Stimulated activated CD4-positive, alpha-beta T cell treated with anti-CD3 and anti-CD28 coated beads, TNF-alpha, amount 100 ng/mL, for 48 hours (primary cell): Measurements from ENCODE around the gene CHRND.

Experiments used
- DNase-seq, 3 donors: peaks; one replicate each; pipeline ENCODE4 v3.0.0-alpha.2; 2020; ENCODE audit warnings: low read depth in 3 of 3

The CHRND gene

DNA sequence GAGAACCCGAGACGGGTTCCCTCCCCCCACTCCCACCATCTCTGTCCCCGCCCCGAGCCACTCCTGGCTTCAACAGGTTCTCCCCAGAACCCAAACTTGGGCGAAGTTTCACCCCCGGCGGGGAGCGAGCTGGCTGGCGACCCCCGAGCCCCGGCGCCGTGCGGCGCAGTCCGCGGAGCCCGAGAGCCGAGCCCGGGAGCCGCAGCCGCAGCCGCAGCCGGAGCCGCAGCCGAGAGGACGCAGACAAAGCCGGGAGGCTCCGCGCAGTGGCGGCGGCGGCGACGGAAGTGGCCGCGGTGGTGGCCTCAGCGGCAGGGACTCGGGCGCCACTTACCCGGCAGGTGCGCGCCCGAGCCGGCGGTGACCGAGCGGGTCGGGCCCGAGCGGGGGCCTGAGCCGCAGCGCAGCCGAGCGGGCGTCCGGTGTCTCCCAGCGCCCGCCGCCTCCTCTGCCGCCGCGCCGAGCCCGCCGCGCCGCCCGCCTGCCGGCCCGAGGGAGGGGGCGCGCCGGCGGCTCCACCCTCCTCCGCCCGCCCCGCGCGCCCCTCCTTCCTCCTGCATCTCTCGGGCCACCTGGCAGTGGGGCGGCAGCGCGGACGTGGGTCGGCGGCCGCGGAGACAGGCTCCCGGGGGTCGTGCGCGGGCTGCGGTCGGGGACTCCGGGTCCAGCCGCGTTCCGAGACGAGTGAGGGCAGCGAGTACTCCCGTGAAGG lies 38.4 kb upstream of the CHRND start, which contains the start of gene ECEL1:
Gene ECEL1 (minus strand): TSS at position 450 of the 712 bp plus-strand sequence. CDS start 1,181 bp downstream, outside the sequence.
- DNase-seq: no peak

DNA sequence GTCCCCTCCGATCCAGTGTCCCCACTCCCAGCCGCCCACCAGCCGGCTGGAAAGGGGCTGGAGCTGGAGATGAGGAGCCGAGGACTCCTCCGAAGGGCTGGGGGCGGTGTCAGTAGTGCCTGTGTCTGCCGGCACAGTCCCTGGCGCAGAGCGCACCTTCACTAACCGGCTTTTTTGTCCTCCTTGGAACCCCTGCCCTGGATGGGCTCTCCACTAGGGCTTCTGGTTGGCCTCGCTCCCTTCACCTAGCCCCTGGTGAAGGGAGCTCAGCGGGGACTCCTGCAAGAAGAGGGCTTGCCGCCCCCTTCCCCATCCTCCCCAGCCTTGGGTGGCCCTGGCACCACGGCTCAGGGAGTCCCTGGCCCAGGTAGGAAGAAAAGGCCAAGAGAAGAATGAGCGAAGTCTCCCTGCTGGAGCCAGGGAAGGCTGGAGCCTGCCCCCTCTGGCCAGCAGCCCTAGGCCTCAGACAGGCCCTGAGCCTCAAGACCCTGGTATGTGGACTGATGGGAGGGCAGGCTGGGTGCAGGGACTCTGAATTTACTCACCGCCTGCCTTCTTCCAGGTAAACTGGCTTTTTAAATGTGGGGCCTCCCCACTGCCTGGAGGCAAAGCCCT lies 37.8 kb upstream of the CHRND start:
- no peak for DNase-seq

GRCh38 chr2:232488721-232489300 lies 37.1 kb upstream of the CHRND start:
- DNase-seq: no peak

DNA sequence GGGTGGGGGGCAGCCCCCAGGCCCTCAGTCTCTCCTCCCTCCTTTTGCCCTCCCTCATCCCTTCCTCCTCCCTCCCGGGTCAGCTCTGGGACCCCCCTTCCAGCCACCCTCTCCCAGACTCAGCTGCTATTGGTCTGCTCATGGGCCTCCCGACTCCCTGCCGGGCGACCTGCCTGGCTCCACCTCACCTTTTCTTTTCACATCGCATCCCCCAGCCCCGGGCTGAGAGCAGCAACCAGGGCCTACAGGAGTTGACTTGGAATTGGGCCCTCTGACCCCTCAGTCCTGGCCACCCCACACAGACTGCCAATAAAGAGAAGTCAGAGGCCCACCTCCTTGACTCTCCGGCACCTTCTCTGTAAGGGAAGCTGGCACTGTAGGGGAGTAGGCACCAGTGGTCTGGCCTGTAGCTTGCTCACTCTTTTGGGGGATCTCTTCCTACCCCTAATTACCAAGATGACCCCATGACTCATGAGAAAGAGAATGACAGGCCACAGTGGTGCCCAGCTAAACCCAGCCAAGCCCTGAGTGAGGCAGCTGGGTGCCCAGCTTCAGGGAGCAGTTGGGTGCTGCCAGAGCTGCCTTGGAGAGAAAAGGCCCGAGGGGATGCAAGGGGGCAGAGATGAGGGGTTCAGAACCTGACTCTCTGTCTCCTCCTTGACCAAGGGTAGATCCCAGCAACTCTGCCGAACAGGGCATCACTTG lies 36.3 kb upstream of the CHRND start:
- DNase-seq: no peak

GRCh38 chr2:232490221-232491138 lies 35.5 kb upstream of the CHRND start:
- no peak for DNase-seq

GRCh38 chr2:232491139-232491780 lies 34.7 kb upstream of the CHRND start:
- DNase-seq: no peak

- DNase-seq: no peak
Measured at GRCh38 chr2:232492236-232492848, 33.6 kb upstream of the CHRND start.

DNA sequence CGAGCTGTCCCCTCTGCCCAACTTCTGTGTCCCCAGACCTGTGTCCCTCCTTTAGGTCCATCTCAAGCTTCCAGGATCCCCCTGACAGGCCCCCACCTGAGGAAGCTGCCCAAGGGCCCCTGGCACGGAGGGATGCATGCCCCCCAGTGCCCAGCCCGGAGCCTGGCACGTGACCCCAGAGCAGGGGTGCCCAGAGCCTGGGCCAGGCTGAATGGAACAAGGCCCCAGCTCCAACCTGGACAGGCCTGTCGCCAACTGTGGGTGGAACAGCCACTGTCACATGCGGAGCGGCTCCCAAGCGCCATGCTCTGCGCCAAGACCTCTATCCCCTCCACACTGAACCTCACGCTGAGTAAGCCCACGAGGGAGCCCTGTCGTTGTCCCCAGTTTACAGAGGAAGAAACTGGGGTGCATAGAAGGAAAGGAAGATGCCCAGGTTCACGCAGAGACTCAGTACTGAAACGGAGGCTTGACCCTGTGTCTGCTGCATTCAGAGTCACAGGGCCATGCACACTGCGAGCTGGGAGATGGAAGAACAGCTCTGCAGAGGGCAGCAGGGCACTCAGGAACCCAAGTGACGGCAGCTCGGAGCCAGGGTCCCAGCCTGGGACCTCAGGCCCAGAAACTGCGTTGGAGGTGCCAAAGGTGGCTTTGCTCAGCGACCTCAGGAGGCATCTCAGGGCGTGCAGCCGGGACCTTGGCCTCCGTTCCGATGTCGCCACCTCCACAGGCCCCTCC lies 32.8 kb upstream of the CHRND start:
- DNase-seq: no peak

DNA sequence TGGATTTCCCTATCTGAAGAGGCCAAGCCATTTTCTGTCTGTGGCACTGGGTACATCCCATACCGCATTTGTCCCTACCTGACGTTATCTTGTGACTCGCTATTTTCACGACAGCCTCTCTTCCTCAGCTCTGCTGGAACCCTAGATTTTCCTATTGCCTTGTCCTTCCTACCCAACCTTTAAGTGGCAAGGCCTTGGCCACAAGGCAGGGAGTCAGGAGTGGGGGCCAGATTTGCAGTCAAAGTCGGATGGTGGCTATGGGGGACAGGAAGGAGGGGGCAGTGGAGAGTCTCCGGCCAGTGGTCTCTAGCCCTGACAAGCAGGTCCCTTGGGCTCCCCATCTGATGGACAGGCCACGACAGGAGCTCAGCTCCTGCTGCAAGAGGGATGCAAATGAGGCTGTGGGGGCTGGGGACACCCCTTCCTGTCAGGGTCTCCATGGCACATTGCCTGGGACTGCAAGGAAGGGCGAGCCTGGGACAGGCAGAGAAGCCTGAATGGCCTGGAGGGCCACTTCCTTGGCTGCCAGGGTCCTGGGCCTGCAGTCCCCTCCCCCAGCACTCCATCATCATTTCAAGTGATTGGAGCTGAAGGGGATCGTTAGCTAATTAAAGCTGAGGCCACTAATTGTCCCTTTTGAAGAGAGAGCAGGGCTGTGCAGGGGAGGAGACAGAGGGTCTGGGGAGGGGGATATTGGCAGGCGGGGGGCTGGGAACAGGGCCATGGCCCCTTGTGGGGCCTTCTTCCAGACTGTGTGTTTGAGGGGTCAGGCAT lies 32.1 kb upstream of the CHRND start:
- no peak for DNase-seq

DNA sequence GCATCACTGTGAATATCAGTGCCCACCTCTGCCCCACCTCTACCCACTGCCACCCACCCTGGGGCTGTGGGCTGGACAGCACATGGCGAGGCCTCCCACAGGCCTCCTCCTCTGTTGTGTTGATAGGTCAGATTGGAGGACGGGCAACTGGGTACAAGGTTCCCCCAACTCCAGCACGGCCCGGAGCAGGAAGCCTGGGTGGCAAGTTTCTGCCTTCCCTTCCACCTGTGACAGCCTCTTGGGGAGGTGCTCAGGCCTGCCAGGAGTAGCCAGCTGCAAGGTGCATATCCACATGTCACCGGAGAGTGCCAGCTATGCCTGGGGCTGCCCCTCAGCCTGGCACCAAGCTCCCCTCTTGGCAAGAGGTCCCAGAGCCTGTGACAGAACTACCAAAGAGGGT lies 31.4 kb upstream of the CHRND start:
- DNase-seq: no peak

DNA sequence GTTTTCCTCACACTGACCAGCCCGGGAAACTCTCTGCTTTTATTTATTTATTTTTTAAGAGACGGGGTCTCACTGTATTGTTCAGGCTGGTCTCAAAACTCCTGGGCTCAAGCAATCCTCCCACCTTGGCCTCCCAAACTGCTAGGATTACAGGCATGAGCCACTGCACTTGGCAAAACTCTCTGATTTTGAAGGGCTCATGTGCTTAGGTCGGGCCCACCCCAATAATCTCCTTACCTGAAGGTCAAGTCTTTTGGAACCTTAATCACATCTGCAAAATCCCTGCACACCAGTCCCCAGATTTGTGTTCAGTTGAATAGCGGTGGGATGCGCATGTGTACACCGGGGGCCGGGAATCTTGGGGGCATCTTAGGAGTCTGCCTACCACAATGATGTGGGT lies 30.7 kb upstream of the CHRND start:
- DNase-seq: no peak

- no peak for DNase-seq
Measured at GRCh38 chr2:232496501-232497270, 29.3 kb upstream of the CHRND start.

- DNase-seq: no peak
Measured at GRCh38 chr2:232497348-232497747, 28.6 kb upstream of the CHRND start.

- DNase-seq: no peak
Measured at GRCh38 chr2:232498452-232498851, 27.5 kb upstream of the CHRND start.

DNA sequence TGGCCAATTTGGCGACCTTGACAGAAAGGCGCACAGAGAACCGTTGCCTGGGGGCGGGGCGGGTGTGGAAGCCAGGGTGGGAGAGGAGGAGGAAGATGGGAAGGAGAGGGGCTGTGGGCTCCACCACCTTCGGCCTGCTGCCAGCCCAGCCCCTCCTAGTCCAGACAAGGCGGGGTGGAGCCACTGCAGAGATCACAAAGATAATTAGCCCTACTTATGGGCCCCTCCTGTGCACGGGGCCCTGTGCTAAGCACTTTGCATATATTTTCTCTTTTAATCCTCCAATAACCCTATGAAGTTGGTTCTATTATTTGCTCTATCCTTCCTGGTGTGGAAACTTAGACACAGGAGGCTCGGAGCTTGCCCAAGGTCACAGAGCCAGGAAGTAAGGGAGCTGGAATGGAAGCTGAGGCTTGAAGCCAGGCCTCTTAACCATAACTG lies 24.6 kb upstream of the CHRND start:
- DNase-seq: no peak

DNA sequence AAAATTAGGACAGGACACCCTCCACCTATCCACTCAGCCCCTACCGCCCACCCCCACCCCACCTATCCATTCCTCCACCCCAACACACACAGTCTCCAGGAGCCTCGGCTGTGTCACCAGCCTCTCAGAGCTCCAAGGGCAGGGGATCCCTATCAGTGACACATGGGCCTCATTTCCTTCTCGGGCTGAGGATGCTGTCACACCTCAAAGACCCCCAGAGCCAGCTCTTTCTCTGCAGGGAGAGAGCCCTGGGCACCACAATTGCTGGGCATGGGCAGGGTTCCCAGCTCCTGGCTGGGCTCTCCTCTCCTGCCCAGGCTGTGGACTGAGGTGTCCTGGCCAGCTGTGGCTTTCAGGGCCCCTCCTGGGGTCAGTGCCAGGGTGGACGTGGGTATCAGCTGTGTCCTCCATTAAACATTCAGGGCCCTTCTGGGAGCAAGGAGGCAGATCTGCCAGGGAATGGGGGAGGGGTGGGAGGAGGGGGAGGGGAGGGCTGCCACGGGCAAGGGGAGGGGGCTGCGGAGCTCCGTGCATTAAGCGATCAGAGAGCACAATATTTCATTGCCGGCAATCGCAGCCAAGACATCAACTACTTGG lies 24.1 kb upstream of the CHRND start:
- DNase-seq: no peak

GRCh38 chr2:232502511-232502910 lies 23.4 kb upstream of the CHRND start:
- DNase-seq: no peak
